ENCODE data around the gene NRDC. TPM values are rescaled to one million over a fixed set of nuclear protein-coding genes. Genes with fewer than 3 reads are reported as not detected.

Gene NRDC
- total RNA-seq, 4 donors from 2014 or later: 92.3 to 141 (median 113) TPM

DNA sequence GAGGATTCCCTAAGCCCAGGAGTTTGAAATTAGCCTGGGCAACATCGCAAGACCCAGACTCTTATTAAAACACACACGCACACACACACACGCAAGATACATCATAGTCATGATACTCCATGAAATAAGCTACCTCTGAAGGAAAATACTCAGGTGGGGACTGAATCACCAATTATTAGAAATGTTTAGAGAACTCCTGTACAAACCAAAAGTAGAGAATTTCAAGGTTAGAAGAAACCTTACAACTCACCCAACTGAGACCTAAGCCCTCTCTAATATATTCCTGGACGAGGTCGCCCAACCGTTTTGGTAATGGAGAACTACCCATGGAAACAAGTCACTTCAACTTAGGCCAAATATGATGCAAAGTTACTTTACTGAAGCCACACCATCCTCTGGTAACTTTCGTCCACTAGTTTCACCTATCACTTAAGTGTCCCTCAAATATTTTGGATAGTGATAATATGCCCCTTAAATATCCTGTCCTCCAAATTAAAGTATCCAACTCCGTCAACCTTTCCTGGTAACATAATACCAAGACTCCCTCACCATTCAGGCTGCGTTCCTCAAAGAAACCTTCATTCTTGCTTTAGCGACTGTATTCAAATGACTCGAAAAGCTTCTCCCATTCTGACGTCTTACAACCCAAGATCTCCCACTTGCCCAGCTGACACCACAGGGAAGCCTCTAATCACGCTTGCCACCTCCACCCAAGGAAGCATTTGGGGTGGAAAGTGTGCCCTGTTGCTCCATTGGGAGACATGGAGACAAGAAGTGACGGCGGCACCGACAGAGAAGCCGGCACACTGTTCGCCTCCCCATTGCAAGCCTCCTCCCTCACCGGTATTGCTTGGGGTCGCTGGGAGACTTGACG is 856 bp downstream of the NRDC start:
- TF ChIP-seq, protein P1, sequence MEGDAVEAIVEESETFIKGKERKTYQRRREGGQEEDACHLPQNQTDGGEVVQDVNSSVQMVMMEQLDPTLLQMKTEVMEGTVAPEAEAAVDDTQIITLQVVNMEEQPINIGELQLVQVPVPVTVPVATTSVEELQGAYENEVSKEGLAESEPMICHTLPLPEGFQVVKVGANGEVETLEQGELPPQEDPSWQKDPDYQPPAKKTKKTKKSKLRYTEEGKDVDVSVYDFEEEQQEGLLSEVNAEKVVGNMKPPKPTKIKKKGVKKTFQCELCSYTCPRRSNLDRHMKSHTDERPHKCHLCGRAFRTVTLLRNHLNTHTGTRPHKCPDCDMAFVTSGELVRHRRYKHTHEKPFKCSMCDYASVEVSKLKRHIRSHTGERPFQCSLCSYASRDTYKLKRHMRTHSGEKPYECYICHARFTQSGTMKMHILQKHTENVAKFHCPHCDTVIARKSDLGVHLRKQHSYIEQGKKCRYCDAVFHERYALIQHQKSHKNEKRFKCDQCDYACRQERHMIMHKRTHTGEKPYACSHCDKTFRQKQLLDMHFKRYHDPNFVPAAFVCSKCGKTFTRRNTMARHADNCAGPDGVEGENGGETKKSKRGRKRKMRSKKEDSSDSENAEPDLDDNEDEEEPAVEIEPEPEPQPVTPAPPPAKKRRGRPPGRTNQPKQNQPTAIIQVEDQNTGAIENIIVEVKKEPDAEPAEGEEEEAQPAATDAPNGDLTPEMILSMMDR (IDR thresholded peaks at IDR 0.05; ENCODE audit: low read depth): no peak

- TF ChIP-seq, protein P1 (IDR thresholded peaks at IDR 0.05; ENCODE audit: low read depth): no peak
Observed at GRCh38 chr1:51875836-51876235, 2.7 kb downstream of the NRDC start.

- TF ChIP-seq, protein P1 (IDR thresholded peaks at IDR 0.05; ENCODE audit: low read depth): no peak
Observed at GRCh38 chr1:51875291-51875772, 3.2 kb downstream of the NRDC start.

DNA sequence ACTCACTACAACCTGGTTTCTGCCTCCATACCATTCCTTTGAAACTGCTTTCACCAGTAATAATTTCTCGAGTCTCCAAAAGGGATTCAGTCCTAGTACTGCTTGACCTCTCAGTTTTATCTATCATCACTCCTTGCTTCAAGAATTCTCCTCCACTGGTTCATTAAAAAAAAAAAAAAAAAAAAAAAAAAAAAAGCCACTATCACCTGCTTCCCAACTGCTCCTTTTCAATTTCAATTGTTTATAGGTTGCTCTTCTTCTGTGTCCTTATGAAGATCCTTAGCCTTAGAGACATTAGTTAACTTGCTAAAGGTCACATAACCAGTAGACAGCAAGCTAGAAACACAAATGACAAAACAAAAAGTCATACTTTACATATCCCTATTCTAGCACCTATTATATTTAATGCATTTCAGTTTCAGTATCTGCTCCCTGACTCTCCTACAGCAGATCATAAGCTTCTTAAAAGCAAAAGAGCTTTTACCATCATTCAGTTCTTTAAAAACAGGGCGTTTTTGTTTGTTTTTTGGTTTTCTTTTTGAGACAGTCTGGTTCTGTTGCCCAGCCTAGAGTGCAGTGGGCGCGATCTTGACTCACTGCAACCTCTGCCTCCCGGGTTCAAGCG is 7.1 kb downstream of the NRDC start:
- TF ChIP-seq, protein P1 (IDR thresholded peaks at IDR 0.05; ENCODE audit: low read depth): no peak

GRCh38 chr1:51870603-51871350 is 7.8 kb downstream of the NRDC start:
- TF ChIP-seq, protein P1 (IDR thresholded peaks at IDR 0.05; ENCODE audit: low read depth): no peak

DNA sequence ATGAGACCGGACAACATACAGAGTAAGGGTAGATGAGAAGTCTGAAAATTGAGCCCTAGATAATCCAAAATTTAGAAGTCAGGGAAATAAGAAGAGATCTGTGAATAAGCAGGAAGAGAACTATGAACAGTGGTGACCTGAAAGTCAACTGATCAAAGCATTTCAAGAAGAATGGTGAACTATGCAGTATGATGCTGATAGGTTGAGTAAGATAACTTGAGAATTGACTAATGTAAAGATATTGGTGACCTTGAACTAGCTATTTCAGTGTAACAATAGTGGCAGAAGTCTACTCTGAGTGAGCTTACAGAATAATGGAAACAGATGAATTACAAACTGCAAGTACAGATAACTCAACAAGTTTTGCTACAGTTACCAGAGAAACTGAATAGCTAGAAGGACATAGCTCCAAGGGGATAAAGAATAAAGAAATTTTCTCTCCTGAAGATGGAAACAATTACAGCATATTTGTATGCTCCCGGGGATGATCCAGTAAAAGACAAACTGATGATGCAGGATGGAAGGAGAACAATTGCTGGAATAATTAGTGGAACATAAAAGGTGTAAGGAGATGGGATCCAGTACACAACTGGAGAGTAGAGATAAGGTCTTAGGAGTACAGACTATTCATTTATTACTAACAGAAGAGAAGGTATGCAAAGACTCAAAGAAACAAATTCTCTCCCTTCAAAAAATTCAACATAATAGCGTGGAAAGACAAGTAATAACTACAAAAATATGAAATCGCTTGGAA is 10.9 kb downstream of the NRDC start:
- TF ChIP-seq, protein P1 (IDR thresholded peaks at IDR 0.05; ENCODE audit: low read depth): no peak

All from subcutaneous adipose tissue (tissue), 4 donors.